Vagina (tissue), 2 donors: ENCODE results near the gene EFCAB6. TPM values are rescaled to one million over a fixed set of nuclear protein-coding genes. Genes with fewer than 3 reads are reported as not detected.

ENCODE experiments used
- DNase-seq, 2 donors: peaks; one replicate each; pipeline ENCODE4 v3.0.0-alpha.2; 2017; ENCODE audit errors: extremely low spot score in 2 of 2
- H3K27ac ChIP-seq: fragments of 200-600 bp; sonication (generic); one replicate; pipeline ENCODE4 v1.5.1; 2019
- H3K27me3 ChIP-seq: fragments of 200-600 bp; sonication (generic); one replicate; pipeline ENCODE4 v1.5.1; 2019
- H3K36me3 ChIP-seq, 2 donors: fragments of 200-600 bp; sonication (generic); one replicate each; pipeline ENCODE4 v1.5.1; 2017 to 2019
- H3K4me1 ChIP-seq: fragments of 200-600 bp; sonication (generic); one replicate; pipeline ENCODE4 v1.5.1; 2019
- H3K4me3 ChIP-seq, 2 donors: fragments of 200-600 bp; sonication (generic); 1 replicate in 1 of 2; 2 replicates in 1 of 2; pipeline ENCODE4 v1.5.1; 2016 to 2019
- H3K9me3 ChIP-seq: fragments of 200-600 bp; sonication (generic); one replicate; pipeline ENCODE4 v1.5.1; 2019
- POLR2A ChIP-seq, 2 donors: fragments of 450-650 bp; IDR thresholded peaks; one replicate each; pipeline ENCODE4 v1.6.1; 2017; ENCODE audit warnings: antibody characterized with exemption in 2 of 2, mild to moderate bottlenecking in 2 of 2, moderate library complexity in 2 of 2
- POLR2AphosphoS5 ChIP-seq, 2 donors: sonication (generic); formaldehyde crosslinking; IDR thresholded peaks; one replicate each; pipeline ENCODE4 v1.9.0; 2017; ENCODE audit warnings: antibody characterized with exemption in 2 of 2, mild to moderate bottlenecking in 2 of 2, low read depth in 1 of 2; ENCODE audit not compliant: insufficient read depth in 1 of 2
- intact Hi-C: fragments of 100-400 bp; cut with DNase I; formaldehyde crosslinking; loops from one replicate; pipeline ENCODE4 v1.15.1; 2023
- total RNA-seq: library from RNA; depleted of rRNA; stranded (reverse); fragments of >200 nt; gene quantifications from one replicate; pipeline ENCODE4 v1.2.3, GENCODE V29; 2016
- TF ChIP-seq, protein P1 (sequence below), 3 experiments: fragments of 450-650 bp in 2 of 3; fragments of 200-600 bp in 1 of 3; sonication (generic) in 1 of 3; IDR thresholded peaks; one replicate each; pipeline ENCODE4 v1.5.1; 2017 to 2019; ENCODE audit warnings: antibody characterized with exemption in 3 of 3, mild to moderate bottlenecking in 2 of 3, moderate library complexity in 2 of 3

EFCAB6 gene
- total RNA-seq, 1 donor from 2014 or later, result 1.7 TPM

DNA sequence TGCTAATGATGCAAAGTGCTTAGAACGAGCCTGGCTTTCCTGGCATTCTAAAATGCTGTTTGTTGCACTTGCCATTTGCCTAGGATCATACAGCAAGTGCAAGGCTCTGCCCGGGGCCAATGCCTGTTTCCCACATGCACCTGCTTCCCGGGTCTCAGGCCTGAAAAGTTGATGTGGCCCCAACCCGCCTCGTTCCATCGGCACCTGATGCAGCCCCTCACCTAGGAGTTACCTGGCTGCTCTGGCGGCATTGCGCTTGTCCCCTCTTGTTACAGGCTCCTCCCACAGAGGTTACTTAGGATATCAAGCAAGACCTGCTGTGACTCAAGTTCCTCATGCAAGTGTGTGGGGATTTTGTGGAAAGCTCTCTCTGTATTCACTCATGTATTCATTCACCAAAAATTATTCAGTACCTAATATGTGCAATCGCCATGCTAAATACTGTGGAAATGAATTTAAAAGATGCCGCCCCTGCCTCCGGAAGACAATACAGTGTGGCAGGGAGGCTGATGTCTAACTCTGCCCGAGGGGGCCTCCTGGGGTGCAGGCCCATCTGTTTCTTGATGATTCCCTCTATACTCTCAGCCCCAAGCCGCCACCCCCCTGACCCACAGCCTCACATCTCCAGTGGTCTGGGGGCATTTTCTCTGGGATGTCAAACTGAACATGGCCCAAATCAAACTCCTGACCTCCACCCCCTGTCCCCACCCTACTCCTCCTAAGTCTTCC, 184.5 kb downstream of the EFCAB6 start:
- H3K4me3 ChIP-seq, result no peak overlapping the region

DNA sequence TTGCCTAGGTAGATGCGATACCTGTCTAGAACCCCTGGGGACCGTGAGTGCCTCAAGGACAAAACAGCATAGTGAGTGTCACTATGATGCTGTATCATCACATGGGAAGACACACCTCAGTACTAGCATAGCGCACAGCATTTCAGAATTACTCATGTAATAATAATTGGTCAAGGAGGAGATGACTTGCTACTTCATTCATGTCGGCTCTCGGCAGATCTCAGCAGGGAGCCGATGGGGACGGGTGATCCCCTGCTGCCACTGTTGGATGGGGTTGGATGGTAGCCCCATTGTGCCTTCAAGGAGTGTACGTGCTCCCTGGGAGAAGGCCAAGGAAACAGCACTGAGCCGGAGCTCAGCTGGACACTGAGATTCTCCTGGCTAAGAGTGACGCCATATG, 186.9 kb downstream of the EFCAB6 start:
- Histone ChIP-seq H3K27ac (no peak overlapping the region), H3K36me3 (no peaks in the 10 kb centered on the region), H3K4me1 (no peaks in the 10 kb centered on the region), H3K27me3 (no peaks in the 10 kb centered on the region), H3K4me3 (no peak overlapping the region), H3K9me3 (no peaks in the 10 kb centered on the region)
- TF ChIP-seq, protein P1, sequence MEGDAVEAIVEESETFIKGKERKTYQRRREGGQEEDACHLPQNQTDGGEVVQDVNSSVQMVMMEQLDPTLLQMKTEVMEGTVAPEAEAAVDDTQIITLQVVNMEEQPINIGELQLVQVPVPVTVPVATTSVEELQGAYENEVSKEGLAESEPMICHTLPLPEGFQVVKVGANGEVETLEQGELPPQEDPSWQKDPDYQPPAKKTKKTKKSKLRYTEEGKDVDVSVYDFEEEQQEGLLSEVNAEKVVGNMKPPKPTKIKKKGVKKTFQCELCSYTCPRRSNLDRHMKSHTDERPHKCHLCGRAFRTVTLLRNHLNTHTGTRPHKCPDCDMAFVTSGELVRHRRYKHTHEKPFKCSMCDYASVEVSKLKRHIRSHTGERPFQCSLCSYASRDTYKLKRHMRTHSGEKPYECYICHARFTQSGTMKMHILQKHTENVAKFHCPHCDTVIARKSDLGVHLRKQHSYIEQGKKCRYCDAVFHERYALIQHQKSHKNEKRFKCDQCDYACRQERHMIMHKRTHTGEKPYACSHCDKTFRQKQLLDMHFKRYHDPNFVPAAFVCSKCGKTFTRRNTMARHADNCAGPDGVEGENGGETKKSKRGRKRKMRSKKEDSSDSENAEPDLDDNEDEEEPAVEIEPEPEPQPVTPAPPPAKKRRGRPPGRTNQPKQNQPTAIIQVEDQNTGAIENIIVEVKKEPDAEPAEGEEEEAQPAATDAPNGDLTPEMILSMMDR (IDR thresholded peaks at IDR 0.05), result no peak
- no peak for TF ChIP-seq POLR2A (IDR thresholded peaks at IDR 0.05)
- no peak for TF ChIP-seq POLR2AphosphoS5 (IDR thresholded peaks at IDR 0.05; ENCODE audit: insufficient read depth in 1 of 2, low read depth in 1 of 2)
- intact Hi-C loops, result no loop called here
- DNase-seq, result no peak

More for the DNA sequence above, 184.5 kb downstream of the EFCAB6 start:
- TF ChIP-seq, protein P1 (IDR thresholded peaks at IDR 0.05), result no peak
- TF ChIP-seq POLR2AphosphoS5 (IDR thresholded peaks at IDR 0.05; ENCODE audit: insufficient read depth in 1 of 2, low read depth in 1 of 2) (no peak), POLR2A (IDR thresholded peaks at IDR 0.05) (no peak)
- no peaks in the 10 kb centered on the region for H3K4me1 ChIP-seq
- no peak overlapping the region for H3K27ac ChIP-seq
- no peak for DNase-seq
- no peaks in the 10 kb centered on the region for H3K36me3 ChIP-seq
- H3K27me3 ChIP-seq, result no peaks in the 10 kb centered on the region
- intact Hi-C loops, result no loop called here
- H3K9me3 ChIP-seq, result no peaks in the 10 kb centered on the region

DNA sequence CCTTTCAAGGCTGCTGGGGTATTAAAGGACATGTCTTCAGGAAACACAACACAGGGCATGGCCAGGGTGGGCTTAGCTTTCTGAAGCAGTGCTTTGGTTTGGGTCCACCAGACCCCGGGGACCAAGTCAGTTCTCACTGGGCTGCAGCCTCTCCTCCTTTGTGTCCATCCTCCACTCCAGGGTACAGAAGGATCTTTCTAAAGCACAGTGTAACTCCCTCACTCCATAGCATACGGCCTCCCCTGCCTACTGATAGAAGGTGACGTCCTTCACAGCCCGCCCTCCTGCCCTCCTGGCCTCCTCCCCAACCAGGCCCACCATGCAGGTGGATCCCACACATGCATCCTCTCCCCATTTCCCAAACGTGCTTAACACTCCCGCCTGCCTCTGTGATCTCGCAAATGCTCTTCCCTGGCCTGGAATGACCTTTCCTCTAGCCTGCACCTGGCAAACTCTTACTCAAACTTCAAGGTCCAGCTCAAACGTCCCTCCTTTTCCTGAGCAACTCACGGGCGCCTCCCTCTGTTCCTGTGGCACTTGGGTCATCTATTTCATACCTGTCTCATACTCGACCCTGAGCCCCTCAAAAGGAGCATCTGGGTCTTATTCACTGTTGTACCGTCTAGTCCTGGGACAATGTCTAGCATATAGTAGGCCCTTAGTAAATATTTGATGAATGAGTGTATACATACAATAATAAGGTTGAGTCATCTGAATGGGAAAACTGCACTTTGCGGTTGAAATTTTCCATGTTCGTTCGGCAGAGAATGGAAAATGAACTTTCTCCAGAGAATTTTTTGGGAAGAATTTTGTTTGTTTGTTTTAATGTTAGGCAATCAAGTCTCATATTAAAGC, 187.7 kb downstream of the EFCAB6 start:
- H3K4me1 ChIP-seq, result no peaks in the 10 kb centered on the region
- no peak for TF ChIP-seq POLR2AphosphoS5 (IDR thresholded peaks at IDR 0.05; ENCODE audit: insufficient read depth in 1 of 2, low read depth in 1 of 2)
- H3K4me3 ChIP-seq, result no peak overlapping the region
- H3K27me3 ChIP-seq, result no peaks in the 10 kb centered on the region
- intact Hi-C loops, result no loop called here
- no peak overlapping the region for H3K27ac ChIP-seq
- DNase-seq, result no peak
- no peaks in the 10 kb centered on the region for H3K9me3 ChIP-seq
- no peaks in the 10 kb centered on the region for H3K36me3 ChIP-seq

DNA sequence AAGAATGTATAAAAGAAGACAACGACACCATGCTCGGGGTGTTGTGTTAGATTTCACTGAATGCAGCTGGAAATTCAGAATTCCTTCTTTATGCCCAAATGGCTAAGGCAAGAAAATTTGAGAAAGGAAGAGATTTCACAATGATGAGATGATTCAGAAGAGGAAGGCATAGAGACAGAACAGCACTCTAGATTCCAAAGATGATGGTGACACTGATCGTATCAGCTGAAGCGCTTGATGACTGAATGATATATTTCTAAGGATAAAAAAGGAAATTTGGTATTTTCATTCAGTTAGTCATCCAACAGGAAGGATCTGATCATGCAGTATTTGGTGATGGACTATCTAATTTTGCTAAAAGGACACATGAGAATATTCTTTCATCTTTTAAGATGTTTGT, 189.2 kb downstream of the EFCAB6 start:
- intact Hi-C loops, result no loop called here
- DNase-seq, result no peak
- Histone ChIP-seq H3K4me3 (no peak overlapping the region), H3K27ac (no peak overlapping the region), H3K36me3 (no peaks in the 10 kb centered on the region), H3K9me3 (no peaks in the 10 kb centered on the region), H3K27me3 (no peaks in the 10 kb centered on the region), H3K4me1 (no peaks in the 10 kb centered on the region)
- no peak for TF ChIP-seq POLR2A (IDR thresholded peaks at IDR 0.05)
- no peak for TF ChIP-seq POLR2AphosphoS5 (IDR thresholded peaks at IDR 0.05; ENCODE audit: insufficient read depth in 1 of 2, low read depth in 1 of 2)
- TF ChIP-seq, protein P1 (IDR thresholded peaks at IDR 0.05), result no peak

DNA sequence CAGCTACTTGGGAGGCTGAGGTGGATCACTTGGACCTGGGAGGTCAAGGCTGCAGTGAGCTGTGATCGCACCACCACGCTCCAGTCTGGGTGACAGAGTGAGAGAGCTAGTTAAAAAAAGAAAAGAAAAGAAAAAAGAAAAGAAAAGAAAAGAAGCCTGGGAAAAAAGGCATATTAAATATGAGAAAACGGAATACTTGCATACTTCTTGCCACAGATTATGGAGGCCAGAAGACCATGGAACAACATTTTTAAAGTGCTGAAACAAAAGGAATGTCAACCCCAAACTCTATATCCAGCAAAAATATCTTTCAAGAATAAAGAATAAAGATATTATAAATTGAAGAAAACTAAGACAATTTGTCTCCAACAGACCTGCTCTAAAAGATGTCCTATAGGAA, 191.9 kb downstream of the EFCAB6 start:
- no peaks in the 10 kb centered on the region for H3K9me3 ChIP-seq
- intact Hi-C loops, result no loop called here
- no peaks in the 10 kb centered on the region for H3K27me3 ChIP-seq
- no peaks in the 10 kb centered on the region for H3K4me1 ChIP-seq
- no peaks in the 10 kb centered on the region for H3K36me3 ChIP-seq
- TF ChIP-seq, protein P1 (IDR thresholded peaks at IDR 0.05), result no peak
- TF ChIP-seq POLR2AphosphoS5 (IDR thresholded peaks at IDR 0.05; ENCODE audit: insufficient read depth in 1 of 2, low read depth in 1 of 2), result no peak
- no peak for TF ChIP-seq POLR2A (IDR thresholded peaks at IDR 0.05)
- no peak overlapping the region for H3K4me3 ChIP-seq
- H3K27ac ChIP-seq, result no peak overlapping the region
- DNase-seq, result no peak
